Measurements from ENCODE around the gene SHH.

- TF ChIP-seq CTCF (IDR thresholded peaks at IDR 0.05) (no peak), EP300 (IDR thresholded peaks at IDR 0.05) (no peak), POLR2AphosphoS5 (IDR thresholded peaks at IDR 0.05) (no peak)
Measured at GRCh38 chr7:155756322-155756721, 55.9 kb downstream of the SHH start.

Measured in upper lobe of left lung (tissue), 4 donors.